Transverse colon (tissue), 4 donors: ENCODE measurements around the gene CDK17.
"Not testable (repeated sequence)": the region's sequence is repeated elsewhere in the genome, so short reads cannot be mapped to it uniquely, and the experiment has no call there.

Source experiments
- EP300 ChIP-seq: sonication (generic); formaldehyde crosslinking; IDR thresholded peaks from one replicate; pipeline ENCODE4 v1.6.1; 2017; ENCODE audit warnings: antibody characterized with exemption, low read depth
- POLR2A ChIP-seq: fragments of 450-650 bp; IDR thresholded peaks from one replicate; pipeline ENCODE4 v1.6.1; 2016; ENCODE audit warnings: antibody characterized with exemption, mild to moderate bottlenecking, moderate library complexity
- POLR2AphosphoS5 ChIP-seq, 3 donors: sonication (generic); formaldehyde crosslinking; IDR thresholded peaks; one replicate each; pipeline ENCODE4 v1.6.1; 2016; ENCODE audit warnings: antibody characterized with exemption in 3 of 3
- TF ChIP-seq, protein P1 (sequence below), 5 experiments: fragments of 200-600 bp in 3 of 5; fragments of 450-650 bp in 2 of 5; sonication (generic) in 3 of 5; IDR thresholded peaks; 1 replicate in 2 of 5; 2 replicates in 3 of 5; pipeline ENCODE4 v1.5.1; 2016 to 2017; ENCODE audit warnings: antibody characterized with exemption in 5 of 5, inconsistent platforms in 3 of 5, mild to moderate bottlenecking in 2 of 5, moderate library complexity in 1 of 5

DNA sequence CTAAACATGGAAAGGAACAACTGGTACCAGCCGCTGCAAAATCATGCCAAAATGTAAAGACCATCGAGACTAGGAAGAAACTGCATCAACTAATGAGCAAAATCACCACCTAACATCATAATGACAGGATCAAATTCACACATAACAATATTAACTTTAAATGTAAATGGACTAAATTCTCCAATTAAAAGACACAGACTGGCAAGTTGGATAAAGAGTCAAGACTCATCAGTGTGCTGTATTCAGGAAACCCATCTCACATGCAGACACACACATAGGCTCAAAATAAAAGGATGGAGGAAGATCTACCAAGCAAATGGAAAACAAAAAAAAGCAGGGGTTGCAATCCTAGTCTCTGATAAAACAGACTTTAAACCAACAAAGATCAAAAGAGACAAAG is 82.4 kb downstream of the CDK17 start:
- TF ChIP-seq POLR2A; POLR2AphosphoS5 (IDR thresholded peaks at IDR 0.05); EP300: not testable (repeated sequence)
- TF ChIP-seq, protein P1, sequence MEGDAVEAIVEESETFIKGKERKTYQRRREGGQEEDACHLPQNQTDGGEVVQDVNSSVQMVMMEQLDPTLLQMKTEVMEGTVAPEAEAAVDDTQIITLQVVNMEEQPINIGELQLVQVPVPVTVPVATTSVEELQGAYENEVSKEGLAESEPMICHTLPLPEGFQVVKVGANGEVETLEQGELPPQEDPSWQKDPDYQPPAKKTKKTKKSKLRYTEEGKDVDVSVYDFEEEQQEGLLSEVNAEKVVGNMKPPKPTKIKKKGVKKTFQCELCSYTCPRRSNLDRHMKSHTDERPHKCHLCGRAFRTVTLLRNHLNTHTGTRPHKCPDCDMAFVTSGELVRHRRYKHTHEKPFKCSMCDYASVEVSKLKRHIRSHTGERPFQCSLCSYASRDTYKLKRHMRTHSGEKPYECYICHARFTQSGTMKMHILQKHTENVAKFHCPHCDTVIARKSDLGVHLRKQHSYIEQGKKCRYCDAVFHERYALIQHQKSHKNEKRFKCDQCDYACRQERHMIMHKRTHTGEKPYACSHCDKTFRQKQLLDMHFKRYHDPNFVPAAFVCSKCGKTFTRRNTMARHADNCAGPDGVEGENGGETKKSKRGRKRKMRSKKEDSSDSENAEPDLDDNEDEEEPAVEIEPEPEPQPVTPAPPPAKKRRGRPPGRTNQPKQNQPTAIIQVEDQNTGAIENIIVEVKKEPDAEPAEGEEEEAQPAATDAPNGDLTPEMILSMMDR (IDR thresholded peaks at IDR 0.05) = not testable (repeated sequence)
